Measurements from ENCODE around the gene CLCF1. TPM values are rescaled to one million over a fixed set of nuclear protein-coding genes. Genes with fewer than 3 reads are reported as not detected.

The CLCF1 gene
- total RNA-seq, 3 donors from 2014 or later, result 3.2 to 11.1 (median 10.2) TPM

GRCh38 chr11:67406969-67407687 is 33.7 kb upstream of the CLCF1 start:
- Histone ChIP-seq H3K27me3 (peaks cover 0 to 15% of the 10 kb centered on the region in 2 donors), H3K36me3 (no peaks in the 10 kb centered on the region), H3K9me3 (no peaks in the 10 kb centered on the region), H3K4me1 (no peaks in the 10 kb centered on the region), H3K4me3 (no peak overlapping the region), H3K27ac (no peak overlapping the region)
- TF ChIP-seq POLR2A (IDR thresholded peaks at IDR 0.05) (no peak), CTCF (IDR thresholded peaks at IDR 0.05) (no peak), POLR2AphosphoS5 (IDR thresholded peaks at IDR 0.05) (no peak)
- no peak for DNase-seq (ENCODE audit: low spot score in 2 of 2)
- intact Hi-C loops (cut with DNase I; ENCODE audit: low total_unique reads), result no loop called here

GRCh38 chr11:67406420-67406968 is 33.1 kb upstream of the CLCF1 start:
- H3K4me1 ChIP-seq, result no peaks in the 10 kb centered on the region
- H3K27ac ChIP-seq, result no peak overlapping the region
- no peaks in the 10 kb centered on the region for H3K9me3 ChIP-seq
- H3K36me3 ChIP-seq, result no peaks in the 10 kb centered on the region
- H3K4me3 ChIP-seq, result no peak overlapping the region
- TF ChIP-seq POLR2A (IDR thresholded peaks at IDR 0.05), result no peak
- TF ChIP-seq CTCF (IDR thresholded peaks at IDR 0.05), result no peak
- no peak for TF ChIP-seq POLR2AphosphoS5 (IDR thresholded peaks at IDR 0.05)
- H3K27me3 ChIP-seq, result peaks cover 0 to 9% of the 10 kb centered on the region in 2 donors
- no peak for DNase-seq (ENCODE audit: low spot score in 2 of 2)
- intact Hi-C loops (cut with DNase I; ENCODE audit: low total_unique reads), result no loop called here

DNA sequence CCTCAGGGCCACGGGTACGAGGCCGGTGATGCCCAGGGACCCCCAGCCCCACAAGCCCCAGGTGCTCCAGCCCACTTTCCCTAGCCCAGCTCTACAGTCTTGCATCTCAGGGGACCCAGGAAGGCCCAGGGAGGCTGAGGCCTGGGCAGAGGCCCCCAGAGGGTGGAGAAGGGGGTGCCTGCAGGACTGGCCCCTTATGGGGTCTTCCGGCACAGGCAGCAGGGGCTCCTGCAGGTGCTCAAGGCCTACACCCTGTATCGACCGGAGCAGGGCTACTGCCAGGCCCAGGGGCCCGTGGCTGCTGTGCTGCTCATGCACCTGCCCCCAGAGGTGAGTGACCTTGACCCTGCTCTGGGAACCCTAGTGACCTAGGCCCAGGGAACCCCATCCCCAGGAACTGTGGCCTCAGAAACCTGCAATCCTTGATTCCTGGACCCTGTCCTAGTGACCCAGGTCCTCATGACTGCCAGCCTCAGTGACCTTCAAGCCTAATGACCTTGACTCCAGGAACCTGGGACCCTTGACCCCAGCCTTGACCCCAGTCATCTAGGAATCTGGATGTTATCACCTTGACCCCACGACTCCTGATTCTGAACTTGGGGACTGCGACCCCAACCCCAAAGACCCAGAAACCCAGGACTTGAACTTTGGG is 32.4 kb upstream of the CLCF1 start:
- Histone ChIP-seq H3K9me3 (no peaks in the 10 kb centered on the region), H3K27me3 (peaks cover 0 to 2% of the 10 kb centered on the region in 2 donors), H3K4me1 (no peaks in the 10 kb centered on the region), H3K27ac (no peak overlapping the region), H3K4me3 (no peak overlapping the region), H3K36me3 (no peaks in the 10 kb centered on the region)
- no peak for TF ChIP-seq CTCF (IDR thresholded peaks at IDR 0.05)
- no peak for TF ChIP-seq POLR2AphosphoS5 (IDR thresholded peaks at IDR 0.05)
- no peak for TF ChIP-seq POLR2A (IDR thresholded peaks at IDR 0.05)
- no peak for DNase-seq (ENCODE audit: low spot score in 2 of 2)
- intact Hi-C loops (cut with DNase I; ENCODE audit: low total_unique reads), result no loop called here

DNA sequence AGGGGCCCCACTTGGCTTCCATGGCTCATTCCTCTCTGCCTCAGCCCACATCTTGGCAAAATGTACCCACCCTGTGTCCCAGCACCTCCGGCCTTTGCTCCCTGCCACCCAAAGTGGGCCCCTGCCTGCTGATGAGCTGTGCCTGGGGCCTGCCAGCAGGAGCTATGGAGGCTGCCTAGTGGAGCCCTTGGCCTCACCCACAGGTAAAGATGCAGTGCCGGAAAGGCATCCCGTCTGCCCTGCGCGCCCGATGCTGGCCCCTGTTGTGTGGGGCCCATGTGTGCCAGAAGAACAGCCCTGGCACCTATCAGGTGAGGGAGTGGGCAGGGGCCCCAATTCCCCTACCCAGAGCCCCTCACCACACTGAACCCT is 31.8 kb upstream of the CLCF1 start:
- Histone ChIP-seq H3K4me1 (peaks cover 5 to 6% of the 10 kb centered on the region in 2 donors), H3K36me3 (no peaks in the 10 kb centered on the region), H3K9me3 (no peaks in the 10 kb centered on the region), H3K27ac (no peak overlapping the region), H3K4me3 (no peak overlapping the region), H3K27me3 (no peaks in the 10 kb centered on the region)
- TF ChIP-seq POLR2A (IDR thresholded peaks at IDR 0.05), result no peak
- TF ChIP-seq POLR2AphosphoS5 (IDR thresholded peaks at IDR 0.05), result no peak
- TF ChIP-seq CTCF (IDR thresholded peaks at IDR 0.05), result no peak
- intact Hi-C loops (cut with DNase I; ENCODE audit: low total_unique reads), result no loop called here
- no peak for DNase-seq (ENCODE audit: low spot score in 2 of 2)
